HepG2 (cell line): ENCODE results near the gene ENO3. TPM values are rescaled to one million over a fixed set of nuclear protein-coding genes. Genes with fewer than 3 reads are reported as not detected.

Source experiments
- CEBPG ChIP-seq: IDR thresholded peaks from 2 replicates; pipeline ENCODE4 v1.6.1; 2016
- EZH2 ChIP-seq: conservative IDR thresholded peaks from 2 replicates; pipeline ENCODE4 v1.6.1; 2012; ENCODE audit warnings: mild to moderate bottlenecking, low read depth, low read length, moderate library complexity
- HNRNPL ChIP-seq: fragments of 200-400 bp; formaldehyde crosslinking; IDR thresholded peaks from 2 replicates; pipeline ENCODE4 v1.6.1; 2017; ENCODE audit warnings: mild to moderate bottlenecking, low read depth, low read length
- JARID2 ChIP-seq: sonication (generic); formaldehyde crosslinking; IDR thresholded peaks from 2 replicates; pipeline ENCODE4 v1.8.1; 2023; ENCODE audit warnings: missing genetic modification reagents, inconsistent platforms; ENCODE audit not compliant: insufficient replicate concordance
- MAZ ChIP-seq, 2 experiments: sonication (generic) in 1 of 2; formaldehyde crosslinking in 1 of 2; IDR thresholded peaks; 2 replicates each; pipeline versions ENCODE4 v1.5.0 to v1.6.1; 2012 to 2020; ENCODE audit warnings: low read depth in 2 of 2, mild to moderate bottlenecking in 2 of 2, borderline replicate concordance in 1 of 2, improper control_type of control experiment in 1 of 2, low read length in 1 of 2, missing genetic modification reagents in 1 of 2, moderate library complexity in 1 of 2
- PTBP1 ChIP-seq: fragments of 200-400 bp; formaldehyde crosslinking; IDR thresholded peaks from 2 replicates; pipeline ENCODE4 v1.6.1; 2018; ENCODE audit warnings: low read length, low read depth; ENCODE audit not compliant: poor library complexity, severe bottlenecking
- RORA ChIP-seq: sonication (generic); formaldehyde crosslinking; IDR thresholded peaks from 2 replicates; pipeline ENCODE4 v1.5.0; 2020; ENCODE audit warnings: mild to moderate bottlenecking, missing genetic modification reagents, moderate library complexity
- SP140L ChIP-seq: sonication (generic); formaldehyde crosslinking; IDR thresholded peaks from 2 replicates; pipeline ENCODE4 v1.4.0; 2020; ENCODE audit warnings: missing genetic modification reagents, borderline replicate concordance
- SRF ChIP-seq: IDR thresholded peaks from 2 replicates; pipeline ENCODE4 v1.6.1; 2011; ENCODE audit warnings: mild to moderate bottlenecking, low read depth, low read length, moderate library complexity
- ZFP37 ChIP-seq: sonication (generic); formaldehyde crosslinking; IDR thresholded peaks from 2 replicates; pipeline ENCODE4 v1.4.0; 2020; ENCODE audit warnings: missing genetic modification reagents, borderline replicate concordance
- ZNF224 ChIP-seq: sonication (generic); formaldehyde crosslinking; IDR thresholded peaks from 2 replicates; pipeline ENCODE4 v1.5.0; 2020; ENCODE audit warnings: mild to moderate bottlenecking, missing genetic modification reagents
- ZNF292 ChIP-seq: sonication (generic); formaldehyde crosslinking; IDR thresholded peaks from 2 replicates; pipeline ENCODE4 v1.8.1; 2022; ENCODE audit warnings: mild to moderate bottlenecking, low read depth, missing genetic modification reagents, borderline replicate concordance
- ZNF3 ChIP-seq: IDR thresholded peaks from 2 replicates; pipeline ENCODE4 v1.7.0; 2017; ENCODE audit warnings: inconsistent platforms
- ZNF564 ChIP-seq: sonication (generic); formaldehyde crosslinking; IDR thresholded peaks from 2 replicates; pipeline ENCODE4 v1.8.1; 2023; ENCODE audit warnings: mild to moderate bottlenecking, missing genetic modification reagents
- ZNF616 ChIP-seq: sonication (generic); formaldehyde crosslinking; IDR thresholded peaks from 2 replicates; pipeline ENCODE4 v1.5.0; 2020; ENCODE audit warnings: low read depth, mild to moderate bottlenecking, missing genetic modification reagents
- ZNF775 ChIP-seq: sonication (generic); formaldehyde crosslinking; IDR thresholded peaks from 2 replicates; pipeline ENCODE4 v1.4.0; 2020; ENCODE audit warnings: missing genetic modification reagents, mild to moderate bottlenecking, moderate library complexity, borderline replicate concordance
- ZSCAN22 ChIP-seq: sonication (generic); formaldehyde crosslinking; IDR thresholded peaks from 2 replicates; pipeline ENCODE4 v1.4.0; 2020; ENCODE audit warnings: mild to moderate bottlenecking, missing genetic modification reagents
- polyA plus RNA-seq, 8 experiments: library from polyadenylated mRNA; depleted of rRNA in 3 of 8; stranded (reverse) in 7 of 8; unstranded in 1 of 8; fragments of >200 nt; fragmentation: Illumina TruSeq in 4 of 8; extraction: Trizol in 4 of 8; gene quantifications; 2 replicates each; pipeline versions ENCODE4 v1.2.1 to v1.2.3, GENCODE V29; 2011 to 2016; ENCODE audit warnings: low read depth in 4 of 8, missing spikeins in 1 of 8, mixed read lengths in 1 of 8; ENCODE audit not compliant: insufficient read depth in 1 of 8
- total RNA-seq, 5 experiments: library from RNA; depleted of rRNA; stranded (reverse); fragments of >200 nt; fragmentation: Illumina TruSeq; extraction: Trizol; gene quantifications; 2 replicates each; pipeline ENCODE4 v1.2.3, GENCODE V29; 2016; ENCODE audit warnings: low read depth in 1 of 5
- TF ChIP-seq, protein P1 (sequence below): sonication (generic); formaldehyde crosslinking; IDR thresholded peaks from 2 replicates; pipeline ENCODE4 v1.4.0; 2020; ENCODE audit warnings: missing genetic modification reagents
- TF ChIP-seq, protein P2 (sequence below): sonication (generic); formaldehyde crosslinking; IDR thresholded peaks from 2 replicates; pipeline ENCODE4 v1.9.0; 2022; ENCODE audit warnings: missing genetic modification reagents, mild to moderate bottlenecking, borderline replicate concordance
- TF ChIP-seq, protein P3 (sequence below): IDR thresholded peaks from 2 replicates; pipeline ENCODE4 v1.6.1; 2016; ENCODE audit warnings: mild to moderate bottlenecking

Gene ENO3
- total and polyA plus RNA-seq, 2 of the 13 experiments (the other 11 are each of a cell fraction or from before 2014, with no cell fraction given): 59.8 to 69.8 TPM

DNA sequence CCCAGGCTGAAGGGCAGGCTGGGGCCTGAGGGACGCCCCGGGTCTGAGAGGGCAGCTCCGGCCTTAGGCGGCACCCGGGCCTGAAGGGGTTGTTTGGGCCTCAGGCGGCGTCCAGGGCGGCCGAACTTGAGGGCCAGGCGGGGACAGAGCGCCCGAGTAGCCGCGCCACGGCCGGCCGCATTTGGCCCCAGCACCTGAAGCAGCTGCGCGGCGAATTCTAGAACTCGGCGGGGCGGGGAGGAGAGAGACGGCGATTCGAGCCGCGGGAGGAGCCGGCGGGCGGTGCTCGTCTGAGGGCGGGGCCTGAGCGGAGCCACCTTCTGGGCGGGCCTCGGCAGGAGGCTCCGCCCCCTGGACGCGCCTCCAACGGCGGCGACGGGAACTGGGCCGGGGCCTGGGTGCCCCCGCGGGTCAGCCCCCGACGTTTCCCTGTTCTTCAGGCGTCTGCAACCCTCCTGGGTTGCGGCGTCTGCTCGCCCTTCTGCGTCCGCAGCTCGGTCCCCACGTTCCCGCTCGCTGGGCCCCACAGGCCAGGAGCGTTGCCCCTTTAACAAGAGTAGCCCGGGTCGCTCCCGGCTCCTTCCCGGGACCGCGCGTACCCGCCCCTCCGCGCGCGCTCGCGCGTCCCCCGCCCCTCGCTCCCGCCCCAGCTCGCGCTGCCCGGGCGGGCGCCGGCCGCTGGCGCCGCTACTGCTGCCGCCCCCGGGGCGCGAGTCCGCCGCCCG is 46.5 kb downstream of the ENO3 start, which contains the start of the genes INCA1 and KIF1C (continued):
- TF ChIP-seq, protein P1, sequence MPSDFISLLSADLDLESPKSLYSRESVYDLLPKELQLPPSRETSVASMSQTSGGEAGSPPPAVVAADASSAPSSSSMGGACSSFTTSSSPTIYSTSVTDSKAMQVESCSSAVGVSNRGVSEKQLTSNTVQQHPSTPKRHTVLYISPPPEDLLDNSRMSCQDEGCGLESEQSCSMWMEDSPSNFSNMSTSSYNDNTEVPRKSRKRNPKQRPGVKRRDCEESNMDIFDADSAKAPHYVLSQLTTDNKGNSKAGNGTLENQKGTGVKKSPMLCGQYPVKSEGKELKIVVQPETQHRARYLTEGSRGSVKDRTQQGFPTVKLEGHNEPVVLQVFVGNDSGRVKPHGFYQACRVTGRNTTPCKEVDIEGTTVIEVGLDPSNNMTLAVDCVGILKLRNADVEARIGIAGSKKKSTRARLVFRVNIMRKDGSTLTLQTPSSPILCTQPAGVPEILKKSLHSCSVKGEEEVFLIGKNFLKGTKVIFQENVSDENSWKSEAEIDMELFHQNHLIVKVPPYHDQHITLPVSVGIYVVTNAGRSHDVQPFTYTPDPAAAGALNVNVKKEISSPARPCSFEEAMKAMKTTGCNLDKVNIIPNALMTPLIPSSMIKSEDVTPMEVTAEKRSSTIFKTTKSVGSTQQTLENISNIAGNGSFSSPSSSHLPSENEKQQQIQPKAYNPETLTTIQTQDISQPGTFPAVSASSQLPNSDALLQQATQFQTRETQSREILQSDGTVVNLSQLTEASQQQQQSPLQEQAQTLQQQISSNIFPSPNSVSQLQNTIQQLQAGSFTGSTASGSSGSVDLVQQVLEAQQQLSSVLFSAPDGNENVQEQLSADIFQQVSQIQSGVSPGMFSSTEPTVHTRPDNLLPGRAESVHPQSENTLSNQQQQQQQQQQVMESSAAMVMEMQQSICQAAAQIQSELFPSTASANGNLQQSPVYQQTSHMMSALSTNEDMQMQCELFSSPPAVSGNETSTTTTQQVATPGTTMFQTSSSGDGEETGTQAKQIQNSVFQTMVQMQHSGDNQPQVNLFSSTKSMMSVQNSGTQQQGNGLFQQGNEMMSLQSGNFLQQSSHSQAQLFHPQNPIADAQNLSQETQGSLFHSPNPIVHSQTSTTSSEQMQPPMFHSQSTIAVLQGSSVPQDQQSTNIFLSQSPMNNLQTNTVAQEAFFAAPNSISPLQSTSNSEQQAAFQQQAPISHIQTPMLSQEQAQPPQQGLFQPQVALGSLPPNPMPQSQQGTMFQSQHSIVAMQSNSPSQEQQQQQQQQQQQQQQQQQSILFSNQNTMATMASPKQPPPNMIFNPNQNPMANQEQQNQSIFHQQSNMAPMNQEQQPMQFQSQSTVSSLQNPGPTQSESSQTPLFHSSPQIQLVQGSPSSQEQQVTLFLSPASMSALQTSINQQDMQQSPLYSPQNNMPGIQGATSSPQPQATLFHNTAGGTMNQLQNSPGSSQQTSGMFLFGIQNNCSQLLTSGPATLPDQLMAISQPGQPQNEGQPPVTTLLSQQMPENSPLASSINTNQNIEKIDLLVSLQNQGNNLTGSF (CRISPR knock-in tag): 0 out of 2 replicates have a peak, but pooled peaks have one; percentile 12
- no peak for TF ChIP-seq JARID2 (CRISPR knock-in tag)
- TF ChIP-seq ZNF564: peak; percentile 82
- no peak for TF ChIP-seq ZNF616
- TF ChIP-seq SP140L (CRISPR knock-in tag): no peak
- no peak for TF ChIP-seq SRF
- TF ChIP-seq, protein P2, sequence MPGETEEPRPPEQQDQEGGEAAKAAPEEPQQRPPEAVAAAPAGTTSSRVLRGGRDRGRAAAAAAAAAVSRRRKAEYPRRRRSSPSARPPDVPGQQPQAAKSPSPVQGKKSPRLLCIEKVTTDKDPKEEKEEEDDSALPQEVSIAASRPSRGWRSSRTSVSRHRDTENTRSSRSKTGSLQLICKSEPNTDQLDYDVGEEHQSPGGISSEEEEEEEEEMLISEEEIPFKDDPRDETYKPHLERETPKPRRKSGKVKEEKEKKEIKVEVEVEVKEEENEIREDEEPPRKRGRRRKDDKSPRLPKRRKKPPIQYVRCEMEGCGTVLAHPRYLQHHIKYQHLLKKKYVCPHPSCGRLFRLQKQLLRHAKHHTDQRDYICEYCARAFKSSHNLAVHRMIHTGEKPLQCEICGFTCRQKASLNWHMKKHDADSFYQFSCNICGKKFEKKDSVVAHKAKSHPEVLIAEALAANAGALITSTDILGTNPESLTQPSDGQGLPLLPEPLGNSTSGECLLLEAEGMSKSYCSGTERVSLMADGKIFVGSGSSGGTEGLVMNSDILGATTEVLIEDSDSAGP (CRISPR knock-in tag): peak; percentile 98
- no peak for TF ChIP-seq ZFP37 (CRISPR knock-in tag)
- no peak for TF ChIP-seq ZNF3
- TF ChIP-seq RORA (CRISPR knock-in tag): no peak
- TF ChIP-seq ZNF292 (CRISPR knock-in tag): no peak
- no peak for TF ChIP-seq ZNF224
- TF ChIP-seq HNRNPL: no peak
- no peak for TF ChIP-seq ZSCAN22 (CRISPR knock-in tag)
- TF ChIP-seq ZNF775 (CRISPR knock-in tag): no peak
- TF ChIP-seq PTBP1: no peak
- TF ChIP-seq, protein P3, sequence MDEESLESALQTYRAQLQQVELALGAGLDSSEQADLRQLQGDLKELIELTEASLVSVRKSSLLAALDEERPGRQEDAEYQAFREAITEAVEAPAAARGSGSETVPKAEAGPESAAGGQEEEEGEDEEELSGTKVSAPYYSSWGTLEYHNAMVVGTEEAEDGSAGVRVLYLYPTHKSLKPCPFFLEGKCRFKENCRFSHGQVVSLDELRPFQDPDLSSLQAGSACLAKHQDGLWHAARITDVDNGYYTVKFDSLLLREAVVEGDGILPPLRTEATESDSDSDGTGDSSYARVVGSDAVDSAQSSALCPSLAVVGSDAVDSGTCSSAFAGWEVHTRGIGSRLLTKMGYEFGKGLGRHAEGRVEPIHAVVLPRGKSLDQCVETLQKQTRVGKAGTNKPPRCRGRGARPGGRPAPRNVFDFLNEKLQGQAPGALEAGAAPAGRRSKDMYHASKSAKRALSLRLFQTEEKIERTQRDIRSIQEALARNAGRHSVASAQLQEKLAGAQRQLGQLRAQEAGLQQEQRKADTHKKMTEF (CRISPR knock-in tag): peak; percentile 56
- no peak for TF ChIP-seq CEBPG (CRISPR knock-in tag)
- peak; percentile 67 for TF ChIP-seq MAZ (IDR thresholded peaks at IDR 0.05; ENCODE audit: borderline replicate concordance, low read depth, low read length)
- TF ChIP-seq MAZ (CRISPR knock-in tag; IDR thresholded peaks at IDR 0.05; ENCODE audit: low read depth): peak; percentile 66
- no peak for TF ChIP-seq EZH2
